Activated T-cell treated with anti-CD3 and anti-CD28 coated beads, Interleukin-2, amount 50 U/mL, for 4 hours (primary cell): ENCODE measurements around the gene SIL1. TPM values are rescaled to one million over a fixed set of nuclear protein-coding genes. Genes with fewer than 3 reads are reported as not detected.
"Not testable (repeated sequence)": the region's sequence is repeated elsewhere in the genome, so short reads cannot be mapped to it uniquely, and the experiment has no call there.

Experiments
- ATAC-seq, 2 donors: fragments of 200-7000 bp; cut with Tn5 transposase; one replicate each; pipeline ENCODE4 v1.10.0; 2021
- DNase-seq: peaks from one replicate; pipeline ENCODE4 v3.0.0-alpha.2; 2020
- H3K27me3 Mint-ChIP-seq: one replicate; pipeline ENCODE4 v1.8.0; 2021; ENCODE audit warnings: low read depth, mixed read lengths
- H3K36me3 Mint-ChIP-seq: one replicate; pipeline ENCODE4 v1.8.0; 2022; ENCODE audit warnings: mixed read lengths; ENCODE audit not compliant: insufficient read depth
- H3K4me1 Mint-ChIP-seq: one replicate; pipeline ENCODE4 v1.8.0; 2021; ENCODE audit warnings: low read depth, mixed read lengths
- H3K4me3 Mint-ChIP-seq: one replicate; pipeline ENCODE4 v1.8.0; 2021; ENCODE audit warnings: mild to moderate bottlenecking, moderate library complexity, mixed read lengths
- H3K9me3 Mint-ChIP-seq: one replicate; pipeline ENCODE4 v1.8.0; 2021; ENCODE audit warnings: mixed read lengths
- total RNA-seq, 3 donors: library from RNA; stranded (reverse); gene quantifications; one replicate each; pipeline ENCODE4 v1.2.1, GENCODE V29; 2021

Gene SIL1
- 10 to 100 TPM; 17.8 to 26.1 (median 22.9) TPM for total RNA-seq

GRCh38 chr5:139197710-139198669, at the start of gene SIL1:
Gene SIL1 (minus strand): TSS chr5:139198368. CDS start chr5:139127843, 70,525 bp downstream.
- no peaks in the 10 kb centered on the region for H3K9me3 Mint-ChIP-seq
- no peaks in the 10 kb centered on the region for H3K27me3 Mint-ChIP-seq
- ATAC-seq: peak; percentile 100
- H3K4me1 Mint-ChIP-seq: peaks cover 20% of the 10 kb centered on the region
- H3K36me3 Mint-ChIP-seq: peaks cover 1% of the 10 kb centered on the region
- peak within 1 kb of the TSS; percentile 96 for H3K4me3 Mint-ChIP-seq
- peak; percentile 96 for DNase-seq

GRCh38 chr5:139246394-139246793, 48.2 kb upstream of the SIL1 start:
- no peaks in the 10 kb centered on the region for H3K36me3 Mint-ChIP-seq
- H3K27me3 Mint-ChIP-seq: peaks cover under 1% of the 10 kb centered on the region
- H3K4me1 Mint-ChIP-seq: peaks cover 19% of the 10 kb centered on the region
- DNase-seq (peak; percentile 36), ATAC-seq (peak; percentile 98 to 100)
- peak overlapping the region; percentile 33 for H3K4me3 Mint-ChIP-seq
- no peaks in the 10 kb centered on the region for H3K9me3 Mint-ChIP-seq

- peaks cover 17% of the 10 kb centered on the region for H3K4me1 Mint-ChIP-seq
- no peaks in the 10 kb centered on the region for H3K9me3 Mint-ChIP-seq
- DNase-seq (no peak), ATAC-seq (peak; percentile 8 to 12)
- H3K4me3 Mint-ChIP-seq: no peak overlapping the region
- no peaks in the 10 kb centered on the region for H3K36me3 Mint-ChIP-seq
- H3K27me3 Mint-ChIP-seq: peaks cover 4% of the 10 kb centered on the region
These were observed 47.6 kb upstream of the SIL1 start for GRCh38 chr5:139245637-139246339.

- DNase-seq (no peak), ATAC-seq (no peak)
- Mint-ChIP-seq H3K27me3 (peaks cover 7% of the 10 kb centered on the region), H3K4me3 (no peak overlapping the region), H3K4me1 (peaks cover 17% of the 10 kb centered on the region), H3K36me3 (no peaks in the 10 kb centered on the region), H3K9me3 (no peaks in the 10 kb centered on the region)
These were observed 45.3 kb upstream of the SIL1 start for GRCh38 chr5:139243425-139243970.

GRCh38 chr5:139241139-139241538, 43.0 kb upstream of the SIL1 start:
- Mint-ChIP-seq H3K9me3 (no peaks in the 10 kb centered on the region), H3K4me1 (peaks cover 7% of the 10 kb centered on the region), H3K27me3 (peaks cover 7% of the 10 kb centered on the region), H3K36me3 (no peaks in the 10 kb centered on the region), H3K4me3 (no peak overlapping the region)
- ATAC-seq: no peak
- no peak for DNase-seq

- no peak overlapping the region for H3K4me3 Mint-ChIP-seq
- no peaks in the 10 kb centered on the region for H3K4me1 Mint-ChIP-seq
- no peaks in the 10 kb centered on the region for H3K9me3 Mint-ChIP-seq
- no peaks in the 10 kb centered on the region for H3K36me3 Mint-ChIP-seq
- H3K27me3 Mint-ChIP-seq: peaks cover 7% of the 10 kb centered on the region
- DNase-seq: no peak
- no peak for ATAC-seq
These were observed 38.3 kb upstream of the SIL1 start for GRCh38 chr5:139236479-139236878.

GRCh38 chr5:139232147-139232724, 34.1 kb upstream of the SIL1 start:
- H3K27me3 Mint-ChIP-seq: no peaks in the 10 kb centered on the region
- DNase-seq: no peak
- no peak overlapping the region for H3K4me3 Mint-ChIP-seq
- H3K9me3 Mint-ChIP-seq: no peaks in the 10 kb centered on the region
- no peaks in the 10 kb centered on the region for H3K36me3 Mint-ChIP-seq
- ATAC-seq: no peak
- no peaks in the 10 kb centered on the region for H3K4me1 Mint-ChIP-seq

- DNase-seq: no peak
- H3K9me3 Mint-ChIP-seq: no peaks in the 10 kb centered on the region
- H3K4me3 Mint-ChIP-seq: no peak overlapping the region
- H3K36me3 Mint-ChIP-seq: no peaks in the 10 kb centered on the region
- no peaks in the 10 kb centered on the region for H3K4me1 Mint-ChIP-seq
- no peak for ATAC-seq
- H3K27me3 Mint-ChIP-seq: peaks cover 2% of the 10 kb centered on the region
These were observed 30.1 kb upstream of the SIL1 start for GRCh38 chr5:139228201-139228803.

- Mint-ChIP-seq H3K4me3 (no peak overlapping the region), H3K9me3 (no peaks in the 10 kb centered on the region), H3K36me3 (no peaks in the 10 kb centered on the region), H3K4me1 (no peaks in the 10 kb centered on the region), H3K27me3 (peaks cover 5% of the 10 kb centered on the region)
- no peak for DNase-seq
- ATAC-seq: no peak
These were observed 28.0 kb upstream of the SIL1 start for GRCh38 chr5:139226131-139226530.

GRCh38 chr5:139223481-139223880, 25.3 kb upstream of the SIL1 start:
- Mint-ChIP-seq H3K9me3 (no peaks in the 10 kb centered on the region), H3K36me3 (no peaks in the 10 kb centered on the region), H3K4me1 (no peaks in the 10 kb centered on the region), H3K27me3 (peaks cover 5% of the 10 kb centered on the region), H3K4me3 (no peak overlapping the region)
- no peak for DNase-seq
- ATAC-seq: no peak

GRCh38 chr5:139222346-139222745, 24.2 kb upstream of the SIL1 start:
- no peak for DNase-seq
- H3K27me3 Mint-ChIP-seq: peaks cover 5% of the 10 kb centered on the region
- no peaks in the 10 kb centered on the region for H3K9me3 Mint-ChIP-seq
- H3K4me1 Mint-ChIP-seq: no peaks in the 10 kb centered on the region
- no peak overlapping the region for H3K4me3 Mint-ChIP-seq
- no peaks in the 10 kb centered on the region for H3K36me3 Mint-ChIP-seq
- ATAC-seq: no peak

GRCh38 chr5:139218038-139218437, 19.9 kb upstream of the SIL1 start:
- not testable (repeated sequence) for H3K4me1 Mint-ChIP-seq, H3K4me3 Mint-ChIP-seq, DNase-seq, ATAC-seq, H3K36me3 Mint-ChIP-seq, H3K9me3 Mint-ChIP-seq, H3K27me3 Mint-ChIP-seq

- H3K4me3 Mint-ChIP-seq: no peak overlapping the region
- no peak for ATAC-seq
- no peaks in the 10 kb centered on the region for H3K36me3 Mint-ChIP-seq
- H3K4me1 Mint-ChIP-seq: peaks cover 2% of the 10 kb centered on the region
- no peaks in the 10 kb centered on the region for H3K9me3 Mint-ChIP-seq
- H3K27me3 Mint-ChIP-seq: peaks cover 1% of the 10 kb centered on the region
- no peak for DNase-seq
These were observed 17.2 kb upstream of the SIL1 start for GRCh38 chr5:139215107-139215975.
